GM12872 (cell line): Measurements from ENCODE around the gene FARSA.

Experiments
- TF ChIP-seq, protein P1 (sequence below): IDR thresholded peaks from 3 replicates; pipeline ENCODE4 v1.5.1; 2011; ENCODE audit warnings: low read depth, mild to moderate bottlenecking, low read length, moderate library complexity; ENCODE audit not compliant: insufficient read depth

Gene FARSA

DNA sequence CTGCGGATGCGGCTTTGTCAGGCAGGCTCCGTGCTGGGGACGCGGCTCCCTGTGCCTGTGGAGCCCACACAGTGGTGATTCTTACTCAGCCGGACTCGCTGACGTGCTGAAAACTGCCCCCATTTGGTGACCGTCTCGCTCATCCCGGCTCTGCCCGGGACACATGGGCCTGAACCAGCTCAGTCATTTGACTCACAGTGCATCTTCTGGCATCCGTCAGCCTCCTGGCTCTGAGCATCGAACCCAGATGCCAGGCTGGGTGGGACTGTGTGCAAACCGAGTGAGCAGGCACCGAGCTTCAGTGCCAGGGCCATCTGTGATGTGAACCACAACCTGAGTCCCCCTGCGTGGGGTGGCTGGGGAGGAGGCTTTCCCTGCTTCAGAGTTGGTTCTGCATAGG lies 37.1 kb downstream of the FARSA start:
- TF ChIP-seq, protein P1, sequence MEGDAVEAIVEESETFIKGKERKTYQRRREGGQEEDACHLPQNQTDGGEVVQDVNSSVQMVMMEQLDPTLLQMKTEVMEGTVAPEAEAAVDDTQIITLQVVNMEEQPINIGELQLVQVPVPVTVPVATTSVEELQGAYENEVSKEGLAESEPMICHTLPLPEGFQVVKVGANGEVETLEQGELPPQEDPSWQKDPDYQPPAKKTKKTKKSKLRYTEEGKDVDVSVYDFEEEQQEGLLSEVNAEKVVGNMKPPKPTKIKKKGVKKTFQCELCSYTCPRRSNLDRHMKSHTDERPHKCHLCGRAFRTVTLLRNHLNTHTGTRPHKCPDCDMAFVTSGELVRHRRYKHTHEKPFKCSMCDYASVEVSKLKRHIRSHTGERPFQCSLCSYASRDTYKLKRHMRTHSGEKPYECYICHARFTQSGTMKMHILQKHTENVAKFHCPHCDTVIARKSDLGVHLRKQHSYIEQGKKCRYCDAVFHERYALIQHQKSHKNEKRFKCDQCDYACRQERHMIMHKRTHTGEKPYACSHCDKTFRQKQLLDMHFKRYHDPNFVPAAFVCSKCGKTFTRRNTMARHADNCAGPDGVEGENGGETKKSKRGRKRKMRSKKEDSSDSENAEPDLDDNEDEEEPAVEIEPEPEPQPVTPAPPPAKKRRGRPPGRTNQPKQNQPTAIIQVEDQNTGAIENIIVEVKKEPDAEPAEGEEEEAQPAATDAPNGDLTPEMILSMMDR, result no peak

DNA sequence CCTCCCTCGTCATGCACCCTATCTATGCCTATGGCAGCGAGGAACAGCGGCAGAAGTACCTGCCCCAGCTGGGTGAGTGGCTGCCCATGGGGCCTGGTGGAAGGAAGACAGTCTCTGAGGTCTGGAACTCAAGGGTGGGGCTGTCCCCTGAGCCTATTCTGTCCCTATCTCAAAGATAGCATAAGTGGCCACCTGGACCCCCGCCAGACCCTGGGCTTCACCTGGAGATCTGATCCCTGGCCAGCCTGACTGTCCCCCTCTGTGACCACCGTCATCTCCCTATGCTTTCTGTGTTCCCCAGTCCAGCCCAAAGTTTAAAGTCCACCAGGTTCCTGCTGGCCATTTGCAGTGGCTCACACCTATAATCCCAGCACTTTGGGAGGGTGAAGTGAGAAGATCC lies 39.9 kb downstream of the FARSA start:
- TF ChIP-seq, protein P1, result no peak

DNA sequence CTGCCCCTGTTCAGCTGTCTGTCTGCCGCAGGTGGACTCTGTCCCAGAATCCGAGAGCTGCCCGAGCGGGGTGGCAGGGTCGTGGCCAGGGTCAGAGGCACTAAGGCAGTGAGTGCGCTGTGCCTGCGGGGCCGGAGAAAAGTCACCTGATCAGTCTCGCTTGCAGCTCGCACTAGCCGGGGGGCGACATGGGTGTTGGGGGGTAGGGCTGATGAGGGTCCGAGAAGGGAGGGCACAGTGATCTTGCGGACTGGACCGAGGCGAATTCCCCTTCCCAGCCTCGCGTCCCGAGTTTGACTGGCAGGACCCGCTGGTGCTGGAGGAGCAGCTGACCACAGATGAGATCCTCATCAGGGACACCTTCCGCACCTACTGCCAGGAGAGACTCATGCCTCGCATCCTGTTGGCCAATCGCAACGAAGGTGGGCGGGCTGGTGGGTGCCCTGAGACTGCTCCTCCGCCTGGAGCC lies 41.9 kb downstream of the FARSA start:
- TF ChIP-seq, protein P1, result no peak

DNA sequence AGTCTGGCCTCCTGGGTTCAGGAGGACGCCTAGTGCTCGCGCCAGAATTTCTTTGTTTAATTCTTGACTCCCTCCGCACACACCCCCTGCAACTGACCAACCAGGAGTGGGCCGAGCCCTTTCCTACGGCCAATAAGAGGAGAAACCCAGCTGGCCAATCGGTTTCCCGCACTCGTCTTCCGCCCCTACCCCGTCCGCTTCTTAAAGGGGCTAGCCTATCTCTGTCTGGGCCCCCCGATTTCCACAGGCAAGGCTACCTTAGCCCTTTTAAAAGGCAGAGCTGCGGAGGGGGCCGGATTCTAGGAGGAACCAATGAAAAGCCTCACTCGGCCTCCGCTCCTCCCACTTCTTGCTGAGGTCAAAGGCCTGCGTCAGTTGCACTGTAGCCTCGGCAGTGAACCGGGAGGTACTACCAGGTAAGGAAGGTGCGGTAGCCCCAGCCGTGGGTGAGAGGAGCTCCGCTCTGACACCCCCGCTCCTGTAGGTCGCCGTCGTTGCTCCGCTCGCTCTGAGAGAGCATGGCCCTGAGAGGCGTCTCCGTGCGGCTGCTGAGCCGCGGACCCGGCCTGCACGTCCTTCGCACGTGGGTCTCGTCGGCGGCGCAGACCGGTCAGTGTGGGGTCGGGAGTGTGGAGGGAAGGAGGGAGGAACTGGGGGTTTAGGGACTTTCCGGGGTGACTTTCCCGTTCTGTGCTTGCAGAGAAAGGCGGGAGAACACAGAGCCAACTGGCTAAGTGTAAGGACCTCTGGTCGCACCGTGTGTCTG lies 42.5 kb downstream of the FARSA start, which contains the start of gene GCDH:
Gene GCDH (plus strand): TSS at position 374 of the 766 bp plus-strand sequence. CDS start 145 bp downstream, at position 519.
- TF ChIP-seq, protein P1, result no peak

DNA sequence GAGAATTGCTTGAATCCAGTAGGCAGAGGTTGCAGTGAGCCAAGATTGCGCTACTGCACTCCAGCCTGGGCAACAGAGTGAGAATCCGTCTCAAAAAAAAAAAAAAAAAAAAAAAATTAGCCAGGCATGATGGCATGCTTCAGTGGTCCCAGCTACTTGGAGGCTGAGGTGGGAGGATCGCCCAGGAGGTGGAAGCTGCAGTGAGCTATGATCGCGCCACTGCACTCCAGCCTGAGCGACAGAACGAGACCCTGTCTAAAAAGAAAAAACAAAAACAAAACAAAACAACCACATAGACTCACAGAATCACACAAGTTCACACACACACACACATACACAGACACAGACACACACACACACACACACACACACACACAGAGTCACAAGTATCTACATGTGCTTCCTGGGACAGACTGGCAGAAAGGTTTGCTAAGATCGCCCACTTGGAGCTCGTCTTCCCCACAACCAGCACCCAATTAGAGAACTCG lies 43.2 kb downstream of the FARSA start:
- TF ChIP-seq, protein P1, result peak; percentile 10; the same call in 1 of the 3 replicates

DNA sequence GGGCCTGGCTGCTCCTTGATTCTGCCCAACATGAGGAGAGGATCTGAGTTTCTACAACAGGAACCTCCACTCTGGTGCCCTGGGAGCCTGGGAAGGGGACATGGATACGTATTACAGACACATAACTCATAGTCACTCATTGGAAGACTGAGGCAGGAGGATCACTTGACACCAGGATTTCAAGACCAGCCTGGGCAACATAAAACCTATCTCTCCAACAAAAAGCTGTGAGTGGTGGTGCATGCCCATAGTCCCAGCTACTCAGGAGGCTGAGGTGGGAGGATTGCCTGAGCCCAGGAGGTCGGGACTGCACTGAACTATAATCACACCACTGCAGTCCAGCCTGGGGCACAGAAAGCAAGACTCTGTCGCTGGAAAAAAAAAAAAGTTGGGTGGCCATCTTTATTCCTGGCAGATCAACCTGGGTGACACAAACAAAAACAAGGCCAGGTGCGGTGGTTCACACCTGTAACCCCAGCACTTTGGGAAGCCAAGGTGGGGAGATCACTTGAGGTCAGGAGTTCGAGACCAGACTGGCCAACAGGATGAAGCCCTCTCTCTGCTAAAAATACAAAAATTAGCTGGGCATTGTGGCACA lies 45.4 kb downstream of the FARSA start:
- TF ChIP-seq, protein P1, result no peak

DNA sequence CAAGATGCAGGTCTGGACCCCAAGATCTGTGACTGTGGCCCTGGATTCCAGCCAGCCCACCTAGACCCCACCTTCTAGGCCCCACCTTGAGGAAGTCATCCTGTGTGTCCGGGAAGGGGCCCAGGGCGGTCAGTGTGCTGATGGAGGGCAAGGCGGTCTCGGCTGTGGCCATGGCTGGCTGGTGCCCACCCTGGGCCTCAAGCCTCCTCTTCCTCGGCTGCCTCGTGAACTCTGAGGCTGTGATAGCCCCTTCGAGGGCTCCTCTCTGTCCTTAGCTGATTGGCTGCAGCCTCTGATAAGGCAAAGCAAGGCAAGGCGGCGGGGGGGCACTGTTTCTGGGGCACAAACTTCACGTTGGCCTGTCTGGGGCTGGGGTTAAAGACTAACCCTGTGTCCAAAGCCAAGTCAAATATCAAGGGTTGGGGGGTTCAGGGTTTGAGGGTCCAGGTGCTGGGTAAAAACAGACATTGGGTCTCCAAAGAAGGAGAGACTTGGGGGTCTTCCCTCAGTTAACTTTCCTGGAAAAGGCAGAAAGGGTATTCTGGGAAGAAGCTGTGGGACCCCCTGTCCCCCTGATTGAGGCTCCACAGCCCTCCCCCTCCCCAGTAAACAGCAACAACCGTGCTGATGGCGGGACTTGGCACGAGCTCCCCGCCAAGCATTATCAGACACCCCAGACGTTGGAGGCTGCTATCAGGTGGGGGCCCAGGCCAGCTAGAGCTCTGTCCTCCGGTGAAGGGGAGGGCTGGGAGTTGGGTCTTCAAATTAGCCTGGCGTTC lies 46.4 kb downstream of the FARSA start, which contains the start of gene KLF1:
Gene KLF1 (minus strand): TSS at position 233 of the 779 bp plus-strand sequence. CDS start 61 bp downstream, at position 172.
- TF ChIP-seq, protein P1, result no peak
